OCI-LY3 (cell line): ENCODE measurements around the gene NSUN6.

Experiments used
- EZH2phosphoT487 ChIP-seq: fragments of 200-600 bp; shearing (Covaris generic); IDR thresholded peaks from 2 replicates; pipeline ENCODE4 v1.6.1; 2018; ENCODE audit warnings: antibody characterized with exemption, mixed run types, low read depth
- TF ChIP-seq, protein P1 (sequence below): fragments of 200-600, 300-600 bp; sonication (generic); IDR thresholded peaks from 2 replicates; pipeline ENCODE4 v1.5.1; 2014; ENCODE audit warnings: antibody characterized with exemption, low read length, low read depth

DNA sequence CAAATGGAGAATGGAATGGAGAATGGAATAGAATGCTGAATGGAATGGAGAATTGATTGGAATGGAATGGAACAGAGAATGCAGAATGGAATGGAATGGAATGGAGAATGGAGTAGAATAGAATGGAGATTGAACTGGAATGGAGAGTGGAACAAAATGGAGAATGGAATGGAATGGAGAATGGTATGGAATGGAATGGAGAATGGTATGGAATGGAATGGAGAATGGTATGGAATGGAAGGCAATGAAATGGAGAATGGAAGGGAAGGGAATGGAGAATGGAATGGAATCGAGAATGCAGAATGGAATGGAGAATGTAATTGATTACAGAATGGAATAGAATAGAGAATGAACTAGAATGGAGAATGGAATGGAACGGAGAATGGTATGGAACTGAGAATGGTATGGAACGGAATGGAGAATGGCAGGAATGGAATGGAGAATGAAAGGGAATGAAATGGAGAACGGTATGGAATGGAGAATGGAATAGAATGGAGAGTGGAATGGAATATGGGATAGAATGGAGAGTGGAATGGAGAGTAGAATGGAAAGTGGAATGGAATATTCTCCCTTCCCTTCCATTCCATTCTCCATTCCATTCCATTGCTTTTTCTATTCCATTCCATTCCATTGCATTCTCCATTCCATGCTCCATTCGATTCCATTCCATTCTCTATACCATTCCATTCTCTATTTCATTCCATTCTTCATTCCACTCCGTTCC is 88.2 kb downstream of the NSUN6 start:
- TF ChIP-seq, protein P1, sequence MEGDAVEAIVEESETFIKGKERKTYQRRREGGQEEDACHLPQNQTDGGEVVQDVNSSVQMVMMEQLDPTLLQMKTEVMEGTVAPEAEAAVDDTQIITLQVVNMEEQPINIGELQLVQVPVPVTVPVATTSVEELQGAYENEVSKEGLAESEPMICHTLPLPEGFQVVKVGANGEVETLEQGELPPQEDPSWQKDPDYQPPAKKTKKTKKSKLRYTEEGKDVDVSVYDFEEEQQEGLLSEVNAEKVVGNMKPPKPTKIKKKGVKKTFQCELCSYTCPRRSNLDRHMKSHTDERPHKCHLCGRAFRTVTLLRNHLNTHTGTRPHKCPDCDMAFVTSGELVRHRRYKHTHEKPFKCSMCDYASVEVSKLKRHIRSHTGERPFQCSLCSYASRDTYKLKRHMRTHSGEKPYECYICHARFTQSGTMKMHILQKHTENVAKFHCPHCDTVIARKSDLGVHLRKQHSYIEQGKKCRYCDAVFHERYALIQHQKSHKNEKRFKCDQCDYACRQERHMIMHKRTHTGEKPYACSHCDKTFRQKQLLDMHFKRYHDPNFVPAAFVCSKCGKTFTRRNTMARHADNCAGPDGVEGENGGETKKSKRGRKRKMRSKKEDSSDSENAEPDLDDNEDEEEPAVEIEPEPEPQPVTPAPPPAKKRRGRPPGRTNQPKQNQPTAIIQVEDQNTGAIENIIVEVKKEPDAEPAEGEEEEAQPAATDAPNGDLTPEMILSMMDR, result no peak
- no peak for TF ChIP-seq EZH2phosphoT487
